H1 (cell line): ENCODE measurements around the gene PRSS53.

Experiments used
- BRCA1 ChIP-seq: IDR thresholded peaks from 2 replicates; pipeline ENCODE4 v1.6.1; 2012; ENCODE audit warnings: low read depth, low read length, improper control_type of control experiment
- EZH2 ChIP-seq: fragments of 200-600 bp; sonication (generic); IDR thresholded peaks from 2 replicates; pipeline ENCODE4 v1.7.1; 2012; ENCODE audit warnings: low read depth, mild to moderate bottlenecking, moderate library complexity, low read length, inconsistent platforms; ENCODE audit not compliant: severe bottlenecking
- GABPA ChIP-seq: IDR thresholded peaks from 2 replicates; pipeline ENCODE4 v1.6.1; 2011; ENCODE audit warnings: mild to moderate bottlenecking, low read length, moderate library complexity, borderline replicate concordance; ENCODE audit not compliant: insufficient read depth
- HDAC2 ChIP-seq, 2 experiments: fragments of 300-600 bp in 1 of 2; sonication (generic) in 1 of 2; IDR thresholded peaks; 2 replicates each; pipeline ENCODE4 v1.6.1; 2011 to 2012; ENCODE audit warnings: low read depth in 2 of 2, low read length in 2 of 2, mild to moderate bottlenecking in 2 of 2, moderate library complexity in 2 of 2, borderline replicate concordance in 1 of 2, inconsistent platforms in 1 of 2
- KDM1A ChIP-seq: fragments of 200-600, 300-600 bp; sonication (generic); IDR thresholded peaks from 2 replicates; pipeline ENCODE4 v1.7.1; 2016; ENCODE audit warnings: mild to moderate bottlenecking, low read length, borderline replicate concordance
- MAX ChIP-seq: IDR thresholded peaks from 2 replicates; pipeline ENCODE4 v1.6.1; 2012; ENCODE audit warnings: inconsistent platforms
- POLR2A ChIP-seq, 2 experiments: IDR thresholded peaks; 1 replicate in 1 of 2; 2 replicates in 1 of 2; pipeline ENCODE4 v1.6.1; 2011; ENCODE audit warnings: low read depth in 2 of 2, low read length in 2 of 2, mild to moderate bottlenecking in 2 of 2; ENCODE audit errors: control extremely low read depth in 1 of 2
- POU5F1 ChIP-seq: IDR thresholded peaks from 2 replicates; pipeline ENCODE4 v1.6.1; 2011; ENCODE audit warnings: low read depth, mild to moderate bottlenecking, low read length, moderate library complexity
- RFX5 ChIP-seq: IDR thresholded peaks from 2 replicates; pipeline ENCODE4 v1.6.1; 2011; ENCODE audit warnings: low read depth, low read length, improper control_type of control experiment, borderline replicate concordance
- RNF2 ChIP-seq: fragments of 200-900, 300-1000 bp; sonication (generic); IDR thresholded peaks from 2 replicates; pipeline ENCODE4 v1.7.1; 2016; ENCODE audit warnings: borderline replicate concordance, low read depth, mild to moderate bottlenecking, antibody characterized with exemption, low read length; ENCODE audit not compliant: poor library complexity, severe bottlenecking; ENCODE audit errors: missing control alignments
- TF ChIP-seq, protein P1 (sequence below), 3 experiments: IDR thresholded peaks; 1 replicate in 2 of 3; 2 replicates in 1 of 3; pipeline versions ENCODE4 v1.5.1 to v1.6.1; 2011; ENCODE audit warnings: low read length in 3 of 3, mild to moderate bottlenecking in 3 of 3, inconsistent platforms in 2 of 3, low read depth in 1 of 3, moderate library complexity in 1 of 3; ENCODE audit not compliant: insufficient read depth in 1 of 3; ENCODE audit errors: control extremely low read depth in 1 of 3
- TF ChIP-seq, protein P2 (sequence below): IDR thresholded peaks from 2 replicates; pipeline ENCODE4 v1.6.1; 2011; ENCODE audit warnings: low read length, improper control_type of control experiment

- TF ChIP-seq BRCA1 (no peak), GABPA (no peak), POLR2A (IDR thresholded peaks at IDR 0.05; ENCODE audit: control extremely low read depth in 1 of 2, low read depth in 2 of 2, low read length in 2 of 2) (no peak), POU5F1 (no peak), KDM1A (no peak), EZH2 (no peak), HDAC2 (IDR thresholded peaks at IDR 0.05; ENCODE audit: borderline replicate concordance in 1 of 2, low read depth in 2 of 2, low read length in 2 of 2) (no peak), RFX5 (no peak), MAX (no peak; the same call in 1 of the 2 replicates), RNF2 (no peak)
- TF ChIP-seq, protein P1, sequence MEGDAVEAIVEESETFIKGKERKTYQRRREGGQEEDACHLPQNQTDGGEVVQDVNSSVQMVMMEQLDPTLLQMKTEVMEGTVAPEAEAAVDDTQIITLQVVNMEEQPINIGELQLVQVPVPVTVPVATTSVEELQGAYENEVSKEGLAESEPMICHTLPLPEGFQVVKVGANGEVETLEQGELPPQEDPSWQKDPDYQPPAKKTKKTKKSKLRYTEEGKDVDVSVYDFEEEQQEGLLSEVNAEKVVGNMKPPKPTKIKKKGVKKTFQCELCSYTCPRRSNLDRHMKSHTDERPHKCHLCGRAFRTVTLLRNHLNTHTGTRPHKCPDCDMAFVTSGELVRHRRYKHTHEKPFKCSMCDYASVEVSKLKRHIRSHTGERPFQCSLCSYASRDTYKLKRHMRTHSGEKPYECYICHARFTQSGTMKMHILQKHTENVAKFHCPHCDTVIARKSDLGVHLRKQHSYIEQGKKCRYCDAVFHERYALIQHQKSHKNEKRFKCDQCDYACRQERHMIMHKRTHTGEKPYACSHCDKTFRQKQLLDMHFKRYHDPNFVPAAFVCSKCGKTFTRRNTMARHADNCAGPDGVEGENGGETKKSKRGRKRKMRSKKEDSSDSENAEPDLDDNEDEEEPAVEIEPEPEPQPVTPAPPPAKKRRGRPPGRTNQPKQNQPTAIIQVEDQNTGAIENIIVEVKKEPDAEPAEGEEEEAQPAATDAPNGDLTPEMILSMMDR (IDR thresholded peaks at IDR 0.05; ENCODE audit: control extremely low read depth in 1 of 3, insufficient read depth in 1 of 3, low read depth in 1 of 3, low read length in 3 of 3) = peak in 1 of 3 experiments; percentile 20; a peak in 1 of 4 replicates
- TF ChIP-seq, protein P2, sequence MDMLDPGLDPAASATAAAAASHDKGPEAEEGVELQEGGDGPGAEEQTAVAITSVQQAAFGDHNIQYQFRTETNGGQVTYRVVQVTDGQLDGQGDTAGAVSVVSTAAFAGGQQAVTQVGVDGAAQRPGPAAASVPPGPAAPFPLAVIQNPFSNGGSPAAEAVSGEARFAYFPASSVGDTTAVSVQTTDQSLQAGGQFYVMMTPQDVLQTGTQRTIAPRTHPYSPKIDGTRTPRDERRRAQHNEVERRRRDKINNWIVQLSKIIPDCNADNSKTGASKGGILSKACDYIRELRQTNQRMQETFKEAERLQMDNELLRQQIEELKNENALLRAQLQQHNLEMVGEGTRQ = no peak
Observed at GRCh38 chr16:31074814-31075183, 13.9 kb downstream of the PRSS53 start.
